K562 (cell line): ENCODE data around the gene CHCHD6. TPM values are rescaled to one million over a fixed set of nuclear protein-coding genes. Genes with fewer than 3 reads are reported as not detected.
"Not testable (repeated sequence)": the region's sequence is repeated elsewhere in the genome, so short reads cannot be mapped to it uniquely, and the experiment has no call there.

Experiments used
- ATAC-seq: fragments of 200-7000 bp; cut with Tn5 transposase; 3 replicates; pipeline ENCODE4 v1.9.1; 2020; ENCODE audit warnings: moderate library complexity
- BruUV-seq: library from RNA; stranded (reverse); fragments of 400-500 nt; replicated peaks from 2 replicates; lab custom pipeline; 2021; lab: Mats Ljungman, UMichigan
- CTCF ChIA-PET: fragments of 300-600 bp; formaldehyde crosslinking; extraction: SDS; loops from one replicate; lab custom pipeline; 2021; ENCODE audit warnings: low intra/inter-chr PET ratio; lab: Yijun Ruan, JAX
- POLR2A ChIA-PET: fragments of 300-600, 350-650 bp; sonication (Branson Sonifier 250); formaldehyde crosslinking; extraction: SDS; loops from one replicate; lab custom pipeline; 2021; ENCODE audit warnings: antibody characterized with exemption, inconsistent platforms; lab: Yijun Ruan, JAX
- DNase-seq, 4 experiments: peaks; one replicate each; pipeline versions ENCODE4 v3.0.0 to v3.0.0-alpha.2; 2011 to 2018; ENCODE audit warnings: low spot score in 3 of 4, mixed read lengths in 3 of 4; ENCODE audit errors: extremely low read depth in 1 of 4
- FAIRE-seq: peaks from 2 replicates; lab custom pipeline; 2011; peaks lifted over from hg19 to GRCh38; lab: Jason Lieb, UNC
- H2AFZ ChIP-seq: 2 replicates; pipeline ENCODE4 v1.6.0; 2011; ENCODE audit warnings: low read depth, low read length, control low read depth, inconsistent platforms
- H3K27ac ChIP-seq: fragments of 200-600 bp; 3 replicates; pipeline ENCODE4 v1.8.0; 2011; ENCODE audit warnings: low read depth, mild to moderate bottlenecking, control low read depth, inconsistent platforms, low read length, moderate library complexity, mixed read lengths; ENCODE audit errors: extremely low read depth
- H3K27me3 ChIP-seq, 2 experiments: fragments of 300-600 bp in 1 of 2; 2 replicates in 1 of 2; 3 replicates in 1 of 2; pipeline versions ENCODE4 v1.6.0 to v1.8.0; 2011; ENCODE audit warnings: inconsistent platforms in 2 of 2, low read length in 2 of 2, mild to moderate bottlenecking in 1 of 2, mixed read lengths in 1 of 2, moderate library complexity in 1 of 2; ENCODE audit not compliant: control insufficient read depth in 2 of 2, insufficient read depth in 2 of 2
- H3K36me3 ChIP-seq: fragments of 300-600 bp; 3 replicates; pipeline ENCODE4 v1.8.0; 2011; ENCODE audit warnings: mild to moderate bottlenecking, low read length, inconsistent platforms; ENCODE audit not compliant: control insufficient read depth, insufficient read depth
- H3K4me1 ChIP-seq, 2 experiments: fragments of 200-600 bp in 1 of 2; replicated peaks in 1 of 2; 2 replicates in 1 of 2; 3 replicates in 1 of 2; pipeline versions ENCODE4 v1.5.1 to v1.8.0; 2011; ENCODE audit warnings: inconsistent platforms in 2 of 2, low read length in 2 of 2, mild to moderate bottlenecking in 1 of 2, mixed read lengths in 1 of 2, moderate library complexity in 1 of 2; ENCODE audit not compliant: control insufficient read depth in 2 of 2, insufficient read depth in 2 of 2
- H3K4me2 ChIP-seq: 2 replicates; pipeline ENCODE4 v1.6.1; 2011; ENCODE audit warnings: low read length, control low read depth, inconsistent platforms, mixed read lengths; ENCODE audit not compliant: insufficient read depth
- H3K4me3 ChIP-seq: fragments of 200-600 bp; sonication (generic), shearing (Covaris generic); 2 replicates; pipeline ENCODE4 v1.5.1; 2016; ENCODE audit warnings: control low read depth, inconsistent platforms
- H3K79me2 ChIP-seq: fragments of 200-600 bp; 3 replicates; pipeline ENCODE4 v1.8.0; 2011; ENCODE audit warnings: low read length, inconsistent platforms; ENCODE audit not compliant: control insufficient read depth, insufficient read depth
- H3K9ac ChIP-seq, 2 experiments: 2 replicates each; pipeline versions ENCODE4 v1.6.0 to v1.6.1; 2011; ENCODE audit warnings: low read depth in 2 of 2, low read length in 2 of 2, control low read depth in 1 of 2, inconsistent platforms in 1 of 2, mild to moderate bottlenecking in 1 of 2, mixed read lengths in 1 of 2; ENCODE audit not compliant: insufficient read depth in 1 of 2
- H3K9me1 ChIP-seq: one replicate; pipeline ENCODE4 v1.6.0; 2011; ENCODE audit warnings: inconsistent platforms, mild to moderate bottlenecking, low read length, moderate library complexity; ENCODE audit not compliant: control insufficient read depth, insufficient read depth
- H3K9me3 ChIP-seq: replicated peaks from 2 replicates; pipeline ENCODE4 v1.5.1; 2011; ENCODE audit warnings: low read depth, low read length, inconsistent platforms; ENCODE audit not compliant: control insufficient read depth, insufficient read depth
- H4K20me1 ChIP-seq: replicated peaks from 2 replicates; pipeline ENCODE4 v1.6.1; 2011; ENCODE audit warnings: low read length, inconsistent platforms, mixed read lengths; ENCODE audit not compliant: control insufficient read depth, insufficient read depth
- EGR1 ChIP-seq: fragments of 450-650 bp; conservative IDR thresholded peaks from 2 replicates; pipeline ENCODE4 v1.6.1; 2017; ENCODE audit warnings: mild to moderate bottlenecking
- FOXA3 ChIP-seq, 2 experiments: fragments of 450-650 bp in 1 of 2; sonication (generic) in 1 of 2; formaldehyde crosslinking; IDR thresholded peaks in 1 of 2; conservative IDR thresholded peaks in 1 of 2; 2 replicates each; pipeline versions ENCODE4 v1.4.0 to v1.8.0; 2020 to 2022; ENCODE audit warnings: mild to moderate bottlenecking in 2 of 2, missing genetic modification reagents in 1 of 2
- FOXK2 ChIP-seq, 2 experiments: fragments of 450-650 bp; IDR thresholded peaks in 1 of 2; conservative IDR thresholded peaks in 1 of 2; 2 replicates each; pipeline ENCODE4 v1.6.1; 2016; ENCODE audit warnings: low read depth in 2 of 2, mild to moderate bottlenecking in 1 of 2
- LEF1 ChIP-seq: fragments of 450-650 bp; IDR thresholded peaks from 2 replicates; pipeline ENCODE4 v1.6.1; 2016; ENCODE audit warnings: mild to moderate bottlenecking
- SOX6 ChIP-seq: fragments of 450-650 bp; IDR thresholded peaks from 2 replicates; pipeline ENCODE4 v1.6.1; 2014; ENCODE audit warnings: mild to moderate bottlenecking
- TRIM24 ChIP-seq, 2 experiments: fragments of 450-650 bp; IDR thresholded peaks; 2 replicates each; pipeline ENCODE4 v1.6.1; 2016
- YY1 ChIP-seq, 3 experiments: IDR thresholded peaks; 2 replicates each; pipeline ENCODE4 v1.6.1; 2011; ENCODE audit warnings: low read length in 2 of 3, mild to moderate bottlenecking in 2 of 3, moderate library complexity in 2 of 3, borderline replicate concordance in 1 of 3, control low read depth in 1 of 3, low read depth in 1 of 3; ENCODE audit not compliant: insufficient read depth in 3 of 3, insufficient replicate concordance in 2 of 3, control insufficient read depth in 1 of 3, insufficient read length in 1 of 3; ENCODE audit errors: extremely low read depth in 1 of 3
- WGBS: fragments of 100-300 bp; shearing (Covaris generic); methylation state at CpG from one replicate; pipeline ENCODE4 v1.1.6; 2016; ENCODE audit warnings: low coverage, mixed read lengths; ENCODE audit not compliant: insufficient coverage; ENCODE audit errors: missing lambda C conversion rate; 5-methylcytosine and 5-hydroxymethylcytosine counted together
- in situ Hi-C: fragments of 300-500 bp; cut with MboI; formaldehyde crosslinking; loops from 4 replicates; pipeline ENCODE4 v1.15.0; 2018; ENCODE audit warnings: inconsistent platforms, mixed read lengths
- intact Hi-C: fragments of 100-400 bp; cut with micrococcal nuclease; formaldehyde crosslinking; loops from 2 replicates; pipeline ENCODE4 v1.14.2; 2022
- polyA plus RNA-seq, 8 experiments: library from polyadenylated mRNA; depleted of rRNA in 4 of 8; stranded (reverse) in 5 of 8; unstranded in 3 of 8; fragments of >200 nt; fragmentation: Nextera tagmentation in 2 of 8; fragmentation: Illumina TruSeq in 1 of 8; extraction: Ambion mirVana in 2 of 8; extraction: Trizol in 1 of 8; gene quantifications; 2 replicates each; pipeline versions ENCODE4 v1.2.1 to v1.2.3, GENCODE V29; 2011 to 2014; ENCODE audit warnings: inconsistent platforms in 1 of 8, missing spikeins in 1 of 8
- total RNA-seq, 7 experiments: library from RNA; depleted of rRNA in 6 of 7; stranded (reverse); fragments of >200 nt in 6 of 7; fragmentation: Illumina TruSeq in 2 of 7; extraction: Trizol in 2 of 7; gene quantifications; 2 replicates each; pipeline versions ENCODE4 v1.2.1 to v1.2.3, GENCODE V29; 2011 to 2021; ENCODE audit warnings: low replicate concordance in 1 of 7

Gene CHCHD6
- total and polyA plus RNA-seq, 9 of the 15 experiments (the other 6 are each of a cell fraction or from before 2014, with no cell fraction given): 4.6 to 18.6 (median 10.9) TPM

GRCh38 chr3:126791320-126791719 is 87.3 kb downstream of the CHCHD6 start:
- H3K27ac ChIP-seq, H4K20me1 ChIP-seq, intact Hi-C loops, H2AFZ ChIP-seq, ATAC-seq, H3K4me1 ChIP-seq, POLR2A ChIA-PET, H3K9me1 ChIP-seq, H3K27me3 ChIP-seq, H3K9ac ChIP-seq, FAIRE-seq, BruUV-seq, H3K4me2 ChIP-seq, H3K9me3 ChIP-seq, H3K79me2 ChIP-seq, H3K36me3 ChIP-seq, in situ Hi-C loops, CTCF ChIA-PET, H3K4me3 ChIP-seq: not testable (repeated sequence)
- DNase-seq: peak in 1 of 4 experiments; percentile 42
- 0 out of 4 replicates have a peak, but pooled peaks of 1 of the 2 experiments have one; percentile 27 for TF ChIP-seq TRIM24 (IDR thresholded peaks at IDR 0.05)
- peak; percentile 43 for TF ChIP-seq SOX6
- TF ChIP-seq EGR1: peak; percentile 28; the same call in 1 of the 2 replicates
- peak; percentile 56 to 80 for TF ChIP-seq FOXK2 (conservative IDR thresholded peaks at IDR 0.05 in 1 of 2, IDR thresholded peaks at IDR 0.05 in 1 of 2; ENCODE audit: low read depth in 2 of 2)
- peak; percentile 84 to 99 for TF ChIP-seq FOXA3 (CRISPR knock-in tag; conservative IDR thresholded peaks at IDR 0.05 in 1 of 2, IDR thresholded peaks at IDR 0.05 in 1 of 2)
- peak in 2 of 3 experiments; percentile 56 to 75 for TF ChIP-seq YY1 (IDR thresholded peaks at IDR 0.05; ENCODE audit: borderline replicate concordance in 1 of 3, control insufficient read depth in 1 of 3, extremely low read depth in 1 of 3, insufficient read depth in 3 of 3, insufficient read length in 1 of 3, insufficient replicate concordance in 2 of 3, low read depth in 1 of 3, low read length in 2 of 3)
- TF ChIP-seq LEF1: peak; percentile 56; the same call in 1 of the 2 replicates
- 8% methylated on average over 2 of the region's 7 CpGs for WGBS
